Endothelial cell of umbilical vein (primary cell): ENCODE data around the gene KCNG1. TPM values are rescaled to one million over a fixed set of nuclear protein-coding genes. Genes with fewer than 3 reads are reported as not detected.

Source experiments
- BruUV-seq: library from RNA; stranded (reverse); fragments of 400-500 nt; replicated peaks from 2 replicates; lab custom pipeline; 2021; lab: Mats Ljungman, UMichigan
- CTCF ChIA-PET: fragments of 300-600, 350-600 bp; sonication (Branson Sonifier 250); formaldehyde crosslinking; loops from one replicate; lab custom pipeline; 2021; ENCODE audit warnings: antibody characterized with exemption, inconsistent platforms; lab: Charles Lee
- POLR2A ChIA-PET: fragments of 300-600, 350-600 bp; sonication (Branson Sonifier 250); formaldehyde crosslinking; loops from one replicate; lab custom pipeline; 2021; ENCODE audit warnings: antibody characterized with exemption, inconsistent platforms; lab: Charles Lee
- DNase-seq: peaks from one replicate; pipeline ENCODE4 v3.0.0-alpha.2; 2011; ENCODE audit warnings: low read depth, low spot score
- FAIRE-seq: peaks from 2 replicates; lab custom pipeline; 2011; peaks lifted over from hg19 to GRCh38; lab: Jason Lieb, UNC
- H2AFZ ChIP-seq: 2 replicates; pipeline ENCODE4 v1.6.0; 2012; ENCODE audit warnings: low read depth, low read length, control low read depth, inconsistent platforms
- H3K27ac ChIP-seq: 2 replicates; pipeline ENCODE4 v1.5.1; 2011; ENCODE audit warnings: low read depth, mild to moderate bottlenecking, control low read depth, low read length, moderate library complexity; ENCODE audit not compliant: insufficient read depth
- H3K27me3 ChIP-seq, 2 experiments: 2 replicates each; pipeline versions ENCODE4 v1.6.0 to v1.6.1; 2011; ENCODE audit warnings: low read length in 2 of 2, mixed read lengths in 1 of 2; ENCODE audit not compliant: control insufficient read depth in 2 of 2, insufficient read depth in 2 of 2
- H3K36me3 ChIP-seq, 2 experiments: 2 replicates in 1 of 2; 3 replicates in 1 of 2; pipeline ENCODE4 v1.5.1; 2011; ENCODE audit warnings: low read length in 2 of 2, mild to moderate bottlenecking in 1 of 2, moderate library complexity in 1 of 2; ENCODE audit not compliant: control insufficient read depth in 2 of 2, insufficient read depth in 2 of 2; ENCODE audit errors: extremely low read depth in 1 of 2
- H3K4me1 ChIP-seq: 3 replicates; pipeline ENCODE4 v1.5.1; 2011; ENCODE audit warnings: mild to moderate bottlenecking, low read length; ENCODE audit not compliant: control insufficient read depth, insufficient read depth; ENCODE audit errors: extremely low read depth
- H3K4me2 ChIP-seq: 2 replicates; pipeline ENCODE4 v1.6.1; 2011; ENCODE audit warnings: low read length, control low read depth, mixed read lengths; ENCODE audit not compliant: insufficient read depth
- H3K4me3 ChIP-seq, 3 experiments: fragments of 200-600 bp in 1 of 3; sonication (generic), shearing (Covaris generic) in 1 of 3; replicated peaks in 1 of 3; 2 replicates each; pipeline ENCODE4 v1.5.1; 2011 to 2016; ENCODE audit warnings: control low read depth in 3 of 3, low read length in 3 of 3, mild to moderate bottlenecking in 2 of 3, inconsistent platforms in 1 of 3, low read depth in 1 of 3, moderate library complexity in 1 of 3; ENCODE audit not compliant: insufficient read depth in 1 of 3
- H3K79me2 ChIP-seq: 2 replicates; pipeline ENCODE4 v1.6.0; 2012; ENCODE audit warnings: low read length, inconsistent platforms; ENCODE audit not compliant: control insufficient read depth, insufficient read depth
- H3K9ac ChIP-seq: replicated peaks from 2 replicates; pipeline ENCODE3; 2011; ENCODE audit warnings: low read length, control low read depth; ENCODE audit not compliant: insufficient read depth; ENCODE audit errors: extremely low read depth
- H3K9me1 ChIP-seq: replicated peaks from 3 replicates; pipeline ENCODE4 v1.6.0; 2011; ENCODE audit warnings: mild to moderate bottlenecking, low read length; ENCODE audit not compliant: control insufficient read depth, insufficient read depth; ENCODE audit errors: extremely low read depth
- H3K9me3 ChIP-seq: replicated peaks from 2 replicates; pipeline ENCODE4 v1.5.1; 2012; ENCODE audit warnings: low read length, inconsistent platforms; ENCODE audit not compliant: control insufficient read depth, insufficient read depth
- H4K20me1 ChIP-seq: replicated peaks from 2 replicates; pipeline ENCODE3; 2011; ENCODE audit warnings: mild to moderate bottlenecking, low read length; ENCODE audit not compliant: control insufficient read depth, insufficient read depth; ENCODE audit errors: extremely low read depth
- EZH2 ChIP-seq: IDR thresholded peaks from 2 replicates; pipeline ENCODE4 v1.6.1; 2012; ENCODE audit warnings: borderline replicate concordance, low read depth, mild to moderate bottlenecking, moderate library complexity, low read length, inconsistent platforms; ENCODE audit not compliant: severe bottlenecking
- FOS ChIP-seq: IDR thresholded peaks from 2 replicates; pipeline ENCODE4 v1.6.1; 2011; ENCODE audit warnings: mild to moderate bottlenecking, low read length, moderate library complexity, borderline replicate concordance; ENCODE audit not compliant: insufficient read depth
- GATA2 ChIP-seq: IDR thresholded peaks from 2 replicates; pipeline ENCODE4 v1.7.0; 2011; ENCODE audit warnings: low read depth, mild to moderate bottlenecking, moderate library complexity, mixed read lengths, low read length; ENCODE audit not compliant: insufficient read length, insufficient read depth
- JUN ChIP-seq: IDR thresholded peaks from 2 replicates; pipeline ENCODE4 v1.6.1; 2011; ENCODE audit warnings: borderline replicate concordance, low read depth; ENCODE audit not compliant: insufficient read length, insufficient read depth
- MAX ChIP-seq: IDR thresholded peaks from 2 replicates; pipeline ENCODE4 v1.6.1; 2011; ENCODE audit not compliant: insufficient read depth, insufficient read length
- MYC ChIP-seq: IDR thresholded peaks from one replicate; pipeline ENCODE4 v1.6.1; 2011; ENCODE audit warnings: mild to moderate bottlenecking, low read depth, low read length
- POLR2A ChIP-seq: IDR thresholded peaks from 2 replicates; pipeline ENCODE4 v1.6.1; 2012; ENCODE audit warnings: low read depth, mild to moderate bottlenecking, control low read depth, low read length
- POLR2AphosphoS5 ChIP-seq: IDR thresholded peaks from 2 replicates; pipeline ENCODE4 v1.6.1; 2012; ENCODE audit warnings: low read depth, mild to moderate bottlenecking, control low read depth, low read length, moderate library complexity; ENCODE audit not compliant: insufficient read depth
- dilution Hi-C: fragments of 300-500 bp; cut with MboI; formaldehyde crosslinking; loops from one replicate; pipeline ENCODE4 v1.15.0; 2019; ENCODE audit warnings: low sequenced_read_pairs; ENCODE audit not compliant: extremely low pct_ligation_motif_present
- intact Hi-C: fragments of 100-400 bp; cut with micrococcal nuclease; formaldehyde crosslinking; loops from one replicate; pipeline ENCODE4 v1.10.0; 2022
- polyA plus RNA-seq, 4 experiments: library from polyadenylated mRNA; depleted of rRNA in 3 of 4; stranded (reverse) in 3 of 4; unstranded in 1 of 4; fragments of >200 nt; gene quantifications; 2 replicates each; pipeline versions ENCODE4 v1.2.1 to v1.2.3, GENCODE V29; 2011 to 2012; ENCODE audit warnings: missing spikeins in 1 of 4
- total RNA-seq: library from RNA; stranded (reverse); gene quantifications from 2 replicates; pipeline ENCODE4 v1.2.3, GENCODE V29; 2021
- TF ChIP-seq, protein P1 (sequence below), 2 donors: IDR thresholded peaks; 1 replicate in 1 of 2; 2 replicates in 1 of 2; pipeline ENCODE4 v1.5.1; 2011; ENCODE audit warnings: low read length in 2 of 2, mild to moderate bottlenecking in 2 of 2, moderate library complexity in 2 of 2, control low read depth in 1 of 2, inconsistent platforms in 1 of 2, low read depth in 1 of 2; ENCODE audit not compliant: insufficient read depth in 1 of 2; ENCODE audit errors: extremely low read depth in 1 of 2

Gene KCNG1
- total and polyA plus RNA-seq, 2 donors (not counting 3 experiments of a cell fraction or from before 2014, with no cell fraction given) = 0.22 to 1.1 TPM

GRCh38 chr20:51034476-51034875 lies 11.6 kb upstream of the KCNG1 start:
- H3K27me3 ChIP-seq = peaks cover 2 to 11% of the 10 kb centered on the region in 2 experiments
- H2AFZ ChIP-seq = no peak overlapping the region
- no peak overlapping the region for H3K4me3 ChIP-seq
- intact Hi-C loops = no loop called here
- no peak overlapping the region for H3K27ac ChIP-seq
- ChIA-PET CTCF (interaction anchor here (1.1 to 1.7 kb wide), 6 partner anchors 19 to 53 kb away, joined by 3 to 10 read pairs (median 4); no protein-coding TSS in a partner anchor), POLR2A (no interaction called here)
- H3K79me2 ChIP-seq = no peaks in the 10 kb centered on the region
- H3K4me2 ChIP-seq = no peak overlapping the region
- no peak for TF ChIP-seq GATA2
- no peak for TF ChIP-seq MAX
- TF ChIP-seq, protein P1, sequence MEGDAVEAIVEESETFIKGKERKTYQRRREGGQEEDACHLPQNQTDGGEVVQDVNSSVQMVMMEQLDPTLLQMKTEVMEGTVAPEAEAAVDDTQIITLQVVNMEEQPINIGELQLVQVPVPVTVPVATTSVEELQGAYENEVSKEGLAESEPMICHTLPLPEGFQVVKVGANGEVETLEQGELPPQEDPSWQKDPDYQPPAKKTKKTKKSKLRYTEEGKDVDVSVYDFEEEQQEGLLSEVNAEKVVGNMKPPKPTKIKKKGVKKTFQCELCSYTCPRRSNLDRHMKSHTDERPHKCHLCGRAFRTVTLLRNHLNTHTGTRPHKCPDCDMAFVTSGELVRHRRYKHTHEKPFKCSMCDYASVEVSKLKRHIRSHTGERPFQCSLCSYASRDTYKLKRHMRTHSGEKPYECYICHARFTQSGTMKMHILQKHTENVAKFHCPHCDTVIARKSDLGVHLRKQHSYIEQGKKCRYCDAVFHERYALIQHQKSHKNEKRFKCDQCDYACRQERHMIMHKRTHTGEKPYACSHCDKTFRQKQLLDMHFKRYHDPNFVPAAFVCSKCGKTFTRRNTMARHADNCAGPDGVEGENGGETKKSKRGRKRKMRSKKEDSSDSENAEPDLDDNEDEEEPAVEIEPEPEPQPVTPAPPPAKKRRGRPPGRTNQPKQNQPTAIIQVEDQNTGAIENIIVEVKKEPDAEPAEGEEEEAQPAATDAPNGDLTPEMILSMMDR (IDR thresholded peaks at IDR 0.05; ENCODE audit: extremely low read depth in 1 of 2, insufficient read depth in 1 of 2, low read depth in 1 of 2, low read length in 2 of 2) = no peak
- no peak for TF ChIP-seq POLR2AphosphoS5
- no peak for TF ChIP-seq MYC
- TF ChIP-seq JUN = no peak
- no peak for TF ChIP-seq POLR2A
- TF ChIP-seq FOS = no peak
- TF ChIP-seq EZH2 = no peak
- no peak for FAIRE-seq
- no TSS peak for BruUV-seq
- H3K9me3 ChIP-seq = no peaks in the 10 kb centered on the region
- peaks cover 4% of the 10 kb centered on the region for H3K4me1 ChIP-seq
- DNase-seq = no peak
- no peaks in the 10 kb centered on the region for H3K9me1 ChIP-seq
- dilution Hi-C loops = no loop called here
- no peak overlapping the region for H3K9ac ChIP-seq
- no peaks in the 10 kb centered on the region for H4K20me1 ChIP-seq
- no peaks in the 10 kb centered on the region for H3K36me3 ChIP-seq
